HG03460 (cell line): Measurements from ENCODE around the gene BDKRB2.
"Not testable (repeated sequence)": the region's sequence is repeated elsewhere in the genome, so short reads cannot be mapped to it uniquely, and the experiment has no call there.

Experiments
- ATAC-seq: cut with Tn5 transposase; IDR thresholded peaks from one replicate; pipeline ENCODE4 v1.9.1; 2021; ENCODE audit not compliant: unreplicated experiment

BDKRB2 gene

GRCh38 chr14:96221841-96222240 lies 17.2 kb downstream of the BDKRB2 start:
- no peak for ATAC-seq

GRCh38 chr14:96224480-96225096 lies 19.9 kb downstream of the BDKRB2 start:
- no peak for ATAC-seq

GRCh38 chr14:96225213-96225612 lies 20.6 kb downstream of the BDKRB2 start:
- no peak for ATAC-seq

GRCh38 chr14:96225745-96226151 lies 21.1 kb downstream of the BDKRB2 start:
- no peak for ATAC-seq

GRCh38 chr14:96227428-96227827 lies 22.8 kb downstream of the BDKRB2 start:
- no peak for ATAC-seq

GRCh38 chr14:96229315-96229714 lies 24.7 kb downstream of the BDKRB2 start:
- ATAC-seq: no peak

- no peak for ATAC-seq
Measured at GRCh38 chr14:96231056-96231455, 26.4 kb downstream of the BDKRB2 start.

GRCh38 chr14:96231526-96232130 lies 27.0 kb downstream of the BDKRB2 start:
- ATAC-seq: no peak

GRCh38 chr14:96232506-96232905 lies 27.9 kb downstream of the BDKRB2 start:
- ATAC-seq: no peak

GRCh38 chr14:96233661-96234060 lies 29.0 kb downstream of the BDKRB2 start:
- ATAC-seq: no peak

- ATAC-seq: no peak
Measured at GRCh38 chr14:96235426-96235825, 30.8 kb downstream of the BDKRB2 start.

GRCh38 chr14:96237641-96238040 lies 33.0 kb downstream of the BDKRB2 start:
- no peak for ATAC-seq

- ATAC-seq: no peak
Measured at GRCh38 chr14:96238676-96239265, 34.1 kb downstream of the BDKRB2 start.

GRCh38 chr14:96239711-96240141 lies 35.1 kb downstream of the BDKRB2 start:
- no peak for ATAC-seq

- ATAC-seq: no peak
Measured at GRCh38 chr14:96240641-96241040, 36.0 kb downstream of the BDKRB2 start.

- no peak for ATAC-seq
Measured at GRCh38 chr14:96242126-96242525, 37.5 kb downstream of the BDKRB2 start.

- ATAC-seq: no peak
Measured at GRCh38 chr14:96243785-96244184, 39.1 kb downstream of the BDKRB2 start.

- not testable (repeated sequence) for ATAC-seq
Measured at GRCh38 chr14:96245074-96245473, 40.4 kb downstream of the BDKRB2 start.

- ATAC-seq: no peak
Measured at GRCh38 chr14:96245710-96246538, 41.3 kb downstream of the BDKRB2 start.

GRCh38 chr14:96246539-96246847 lies 41.9 kb downstream of the BDKRB2 start:
- ATAC-seq: no peak

- no peak for ATAC-seq
Measured at GRCh38 chr14:96247031-96247430, 42.4 kb downstream of the BDKRB2 start.

- ATAC-seq: no peak
Measured at GRCh38 chr14:96249029-96249428, 44.4 kb downstream of the BDKRB2 start.
